Neutrophil (primary cell): ENCODE measurements around the gene LINGO3.

Experiments used
- H3K27ac ChIP-seq: fragments of 200-600 bp; sonication (generic); 2 replicates; pipeline ENCODE4 v1.5.1; 2016; ENCODE audit warnings: mild to moderate bottlenecking, moderate library complexity
- H3K27me3 ChIP-seq: fragments of 200-600 bp; sonication (generic); 2 replicates; pipeline ENCODE4 v1.6.0; 2016; ENCODE audit warnings: mild to moderate bottlenecking
- H3K36me3 ChIP-seq: fragments of 200-600 bp; sonication (generic); 2 replicates; pipeline ENCODE4 v1.5.1; 2017
- H3K4me1 ChIP-seq, 2 experiments: fragments of 200-600 bp in 1 of 2; sonication (generic) in 1 of 2; 1 replicate in 1 of 2; 2 replicates in 1 of 2; pipeline versions ENCODE4 v1.5.1 to v1.6.1; 2013 to 2016; ENCODE audit warnings: low read depth in 1 of 2, low read length in 1 of 2, mild to moderate bottlenecking in 1 of 2, moderate library complexity in 1 of 2; ENCODE audit not compliant: control insufficient read depth in 1 of 2, insufficient read depth in 1 of 2
- H3K4me3 ChIP-seq, 2 experiments: fragments of 200-600 bp in 1 of 2; sonication (generic) in 1 of 2; 1 replicate in 1 of 2; 2 replicates in 1 of 2; pipeline ENCODE4 v1.5.1; 2013 to 2016; ENCODE audit warnings: low read depth in 1 of 2, low read length in 1 of 2, mild to moderate bottlenecking in 1 of 2, moderate library complexity in 1 of 2
- H3K9me3 ChIP-seq: fragments of 200-600 bp; sonication (generic); 2 replicates; pipeline ENCODE4 v1.5.1; 2016
- CTCF ChIP-seq: fragments of 200-600 bp; sonication (generic); IDR thresholded peaks from 2 replicates; pipeline ENCODE4 v1.5.1; 2016; ENCODE audit warnings: antibody characterized with exemption

LINGO3 gene

GRCh38 chr19:2308114-2308556, at the start of gene LINGO3:
Gene LINGO3 (minus strand): TSS chr19:2308154. CDS start chr19:2291776, 16,378 bp downstream.
- Histone ChIP-seq H3K36me3 (no peaks in the 10 kb centered on the region), H3K4me1 (peaks cover 19 to 39% of the 10 kb centered on the region in 2 experiments), H3K4me3 (peak within 1 kb of the TSS in 1 of 2 experiments; percentile 54), H3K9me3 (no peaks in the 10 kb centered on the region), H3K27ac (no peak within 1 kb of the TSS), H3K27me3 (peaks cover 98% of the 10 kb centered on the region)
- TF ChIP-seq CTCF = no peak

GRCh38 chr19:2356036-2356646, 48.2 kb upstream of the LINGO3 start:
- H3K4me1 ChIP-seq = no peaks in the 10 kb centered on the region
- peaks cover 17% of the 10 kb centered on the region for H3K36me3 ChIP-seq
- peaks cover 33% of the 10 kb centered on the region for H3K27me3 ChIP-seq
- H3K4me3 ChIP-seq = no peak overlapping the region
- no peak for TF ChIP-seq CTCF
- H3K27ac ChIP-seq = no peak overlapping the region
- H3K9me3 ChIP-seq = no peaks in the 10 kb centered on the region

- Histone ChIP-seq H3K4me1 (no peaks in the 10 kb centered on the region), H3K36me3 (peaks cover 23% of the 10 kb centered on the region), H3K27ac (no peak overlapping the region), H3K9me3 (no peaks in the 10 kb centered on the region), H3K4me3 (no peak overlapping the region), H3K27me3 (peaks cover 26% of the 10 kb centered on the region)
- no peak for TF ChIP-seq CTCF
These were observed 47.4 kb upstream of the LINGO3 start for GRCh38 chr19:2355168-2356035.

GRCh38 chr19:2354670-2355069, 46.7 kb upstream of the LINGO3 start:
- Histone ChIP-seq H3K9me3 (no peaks in the 10 kb centered on the region), H3K4me1 (no peaks in the 10 kb centered on the region), H3K36me3 (peaks cover 29% of the 10 kb centered on the region), H3K27ac (no peak overlapping the region), H3K4me3 (no peak overlapping the region), H3K27me3 (peaks cover 18% of the 10 kb centered on the region)
- no peak for TF ChIP-seq CTCF

GRCh38 chr19:2353887-2354592, 46.1 kb upstream of the LINGO3 start:
- TF ChIP-seq CTCF = no peak

More at GRCh38 chr19:2353887-2354592, 46.1 kb upstream of the LINGO3 start:
- peaks cover 12% of the 10 kb centered on the region for H3K27me3 ChIP-seq
- H3K4me1 ChIP-seq = no peaks in the 10 kb centered on the region
- H3K9me3 ChIP-seq = no peaks in the 10 kb centered on the region
- H3K36me3 ChIP-seq = peaks cover 29% of the 10 kb centered on the region
- no peak overlapping the region for H3K4me3 ChIP-seq
- H3K27ac ChIP-seq = no peak overlapping the region
